Measurements from ENCODE around the gene FBXO42.

Gene FBXO42

DNA sequence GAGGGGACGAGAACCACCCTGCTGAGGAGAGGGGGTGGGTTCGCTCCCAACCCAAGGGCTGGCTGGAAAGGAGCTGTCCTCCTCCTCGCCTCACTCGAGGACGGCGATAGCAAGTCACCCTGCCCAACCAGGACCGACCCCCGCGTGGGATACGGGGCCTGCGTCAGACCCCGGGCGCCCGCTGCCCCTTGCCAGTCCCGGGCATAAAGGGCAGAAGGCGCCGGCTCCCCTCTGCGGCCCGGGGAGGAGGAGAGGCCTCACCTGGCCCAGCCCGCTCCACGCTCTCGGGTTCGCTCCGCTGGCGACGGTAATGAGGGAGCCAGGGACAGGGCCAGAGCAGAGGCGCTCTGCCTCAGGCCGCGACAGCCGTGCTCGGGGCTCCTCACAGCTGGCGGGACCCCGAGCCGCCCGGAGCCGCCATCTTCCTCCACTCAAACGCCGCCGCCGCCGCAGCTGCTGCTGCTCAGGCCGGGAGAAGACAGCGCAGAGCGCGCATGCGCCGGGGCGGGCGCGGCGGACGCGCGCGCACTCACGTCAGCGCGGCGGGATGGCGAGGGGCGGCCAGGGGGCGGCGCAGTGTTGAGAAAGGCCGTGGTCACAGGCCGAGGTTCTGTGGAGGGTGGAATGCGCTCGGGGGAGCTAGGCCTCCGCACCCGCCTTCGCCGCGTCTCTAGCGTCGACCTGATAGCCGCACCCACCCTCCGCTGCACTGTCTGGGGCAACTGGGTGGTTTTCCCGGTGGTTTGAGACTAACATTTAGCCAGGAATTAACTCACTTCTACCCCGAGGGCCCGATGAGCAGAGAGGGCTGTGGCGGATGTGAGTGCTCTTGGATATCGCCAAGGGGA, at the start of gene FBXO42:
Gene FBXO42, minus strand, starts transcription at position 487 of the 848 bp plus-strand sequence. CDS start 37,062 bp downstream, outside the sequence.
- peak; percentile 79 to 87 (median 85) for DNase-seq (ENCODE audit: low read depth in 3 of 3)

DNA sequence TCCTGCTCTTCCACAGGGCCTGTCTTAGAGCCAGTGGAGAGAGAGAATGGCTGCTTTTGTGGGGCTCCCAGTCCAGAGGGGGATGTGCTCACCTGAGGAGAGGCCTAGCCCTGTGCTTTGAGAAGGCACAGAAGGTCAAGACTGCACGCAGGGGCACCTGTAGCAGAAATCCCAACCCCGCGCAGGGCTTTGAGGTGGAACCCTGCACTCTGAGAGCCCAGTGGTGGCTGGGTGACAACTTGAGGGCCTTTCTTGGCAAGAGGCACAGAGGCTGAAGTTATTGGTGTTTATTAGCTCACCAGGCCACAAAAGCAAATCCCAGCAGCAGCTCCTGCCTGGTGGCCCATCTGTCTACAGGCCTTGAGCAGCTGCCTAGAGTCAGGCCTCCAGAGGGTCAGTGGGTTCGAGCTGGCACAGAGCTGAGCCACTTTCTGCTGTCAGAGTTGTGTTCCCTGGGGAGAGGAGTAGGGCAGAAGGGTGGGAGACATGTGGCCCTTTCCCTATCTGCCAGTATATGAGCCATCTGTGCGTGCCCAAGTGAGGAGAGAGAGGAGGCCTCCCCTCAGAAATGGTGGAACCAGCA, 46.2 kb upstream of the FBXO42 start:
- DNase-seq (ENCODE audit: low read depth in 3 of 3), result no peak

GRCh38 chr1:16397120-16397519, 44.8 kb upstream of the FBXO42 start:
- no peak for DNase-seq (ENCODE audit: low read depth in 3 of 3)

- no peak for DNase-seq (ENCODE audit: low read depth in 3 of 3)
These were observed 44.3 kb upstream of the FBXO42 start for GRCh38 chr1:16396591-16396990.

DNA sequence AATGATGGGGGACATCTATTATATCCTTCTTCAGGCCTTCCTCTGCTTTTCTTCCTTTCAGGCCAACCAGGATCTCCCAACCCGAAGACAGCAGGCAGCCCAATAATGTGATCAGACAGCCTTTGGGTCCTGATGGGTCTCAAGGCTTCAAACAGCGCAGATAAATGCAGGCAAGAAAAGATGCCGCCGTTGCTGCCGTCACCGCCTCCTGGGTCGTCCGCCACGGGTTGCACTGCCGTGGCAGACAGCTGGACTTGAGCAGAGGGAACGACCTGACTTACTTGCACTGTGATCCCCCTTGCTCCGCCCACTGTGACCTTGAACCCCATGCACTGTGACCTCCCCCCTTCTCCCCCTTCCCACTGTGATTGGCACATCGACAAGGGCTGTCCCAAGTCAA, 42.7 kb upstream of the FBXO42 start:
- no peak for DNase-seq (ENCODE audit: low read depth in 3 of 3)

- DNase-seq (ENCODE audit: low read depth in 3 of 3), result no peak
These were observed 41.6 kb upstream of the FBXO42 start for GRCh38 chr1:16393570-16394521.

GRCh38 chr1:16392740-16393569, 40.7 kb upstream of the FBXO42 start:
- no peak for DNase-seq (ENCODE audit: low read depth in 3 of 3)

DNA sequence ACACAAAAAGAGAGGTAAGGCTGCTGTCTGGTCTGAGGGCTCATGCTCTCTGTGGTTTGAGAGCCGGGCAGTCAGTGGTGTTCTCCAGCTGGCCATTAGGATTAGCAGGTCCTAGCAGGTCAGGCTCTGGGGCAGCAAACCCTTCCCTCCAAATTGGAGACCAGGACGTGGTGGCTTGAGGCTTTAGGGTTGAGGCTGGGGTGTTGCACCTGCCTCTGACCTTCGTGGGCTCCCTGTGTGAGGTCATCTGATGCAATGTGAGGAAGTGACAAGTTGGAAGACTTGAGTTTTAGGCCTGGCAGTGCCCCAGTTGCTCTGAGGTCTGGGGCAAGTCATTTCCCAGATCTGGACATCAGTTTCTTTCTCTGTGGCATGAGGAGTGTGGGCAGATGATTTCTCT, 39.1 kb upstream of the FBXO42 start:
- no peak for DNase-seq (ENCODE audit: low read depth in 3 of 3)

- no peak for DNase-seq (ENCODE audit: low read depth in 3 of 3)
These were observed 35.2 kb upstream of the FBXO42 start for GRCh38 chr1:16387201-16388188.

DNA sequence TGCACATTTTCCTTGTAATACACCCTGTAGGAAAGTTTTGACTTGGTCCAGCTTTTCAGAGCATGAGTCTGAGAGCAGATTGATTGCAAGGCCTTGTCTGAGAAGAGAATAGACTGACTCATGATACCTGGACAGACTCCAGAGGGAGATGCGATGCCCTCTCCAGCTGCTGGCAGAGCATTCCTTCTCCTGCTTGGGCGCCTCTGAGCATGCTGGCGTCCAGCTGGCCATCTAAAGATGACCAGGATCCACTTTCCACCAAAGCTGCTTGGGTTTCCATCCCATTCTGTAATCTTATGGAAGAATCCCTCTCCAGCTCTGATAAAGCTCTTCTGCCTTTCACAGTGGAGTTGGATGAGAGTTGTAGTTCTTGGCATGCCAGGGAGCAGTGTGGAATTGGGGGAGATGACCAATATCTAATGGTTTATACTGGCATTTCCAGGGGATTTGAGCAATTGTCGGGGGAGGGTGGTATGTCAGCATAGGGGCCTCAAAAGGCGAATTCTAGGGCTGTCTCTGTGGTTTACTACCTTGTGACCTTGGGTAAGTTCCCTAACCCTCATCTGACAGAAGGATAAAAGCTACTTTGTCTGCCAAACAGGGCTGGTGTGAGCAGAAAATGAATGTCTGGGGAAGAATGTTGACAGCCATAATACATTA, 34.3 kb upstream of the FBXO42 start:
- no peak for DNase-seq (ENCODE audit: low read depth in 3 of 3)

DNA sequence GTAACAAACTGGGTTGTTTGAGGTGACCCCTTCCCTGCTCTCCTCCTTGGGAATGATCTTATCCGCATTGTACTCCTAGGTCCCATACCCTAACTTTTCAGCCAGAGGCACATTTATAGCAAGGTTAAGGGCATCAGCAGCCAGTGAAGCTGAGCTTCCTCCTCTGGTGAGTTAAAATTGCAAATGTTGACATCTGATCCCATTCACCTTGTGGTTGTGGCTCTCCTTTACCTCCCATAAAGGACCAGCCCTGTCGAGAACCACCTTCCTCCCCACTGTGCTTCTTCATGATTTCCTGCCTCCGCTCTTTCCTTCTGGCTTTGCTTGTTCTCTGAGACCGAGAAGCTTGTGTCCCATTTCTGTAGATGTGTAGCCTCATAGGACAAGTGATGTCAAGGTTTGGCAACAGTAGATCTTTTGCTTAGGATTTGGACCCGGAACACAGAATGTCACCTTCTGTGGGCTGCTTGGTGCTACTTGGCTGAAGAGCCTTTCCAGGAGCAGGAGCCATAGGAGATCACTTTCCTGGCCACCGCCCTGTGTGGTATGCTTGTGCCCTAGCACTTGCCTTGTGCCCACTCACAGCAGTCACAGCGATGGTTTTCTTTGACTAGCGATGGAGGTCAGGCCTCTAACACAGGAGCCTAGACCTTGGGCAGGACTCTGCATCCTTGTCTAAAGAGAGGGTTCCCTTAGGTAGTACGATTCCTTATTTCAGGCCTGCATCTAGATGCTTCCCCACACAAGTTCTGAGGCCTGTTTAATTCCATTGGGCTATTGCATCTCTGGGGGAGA, 33.6 kb upstream of the FBXO42 start:
- DNase-seq (ENCODE audit: low read depth in 3 of 3), result no peak

GRCh38 chr1:16383888-16384287, 31.6 kb upstream of the FBXO42 start:
- DNase-seq (ENCODE audit: low read depth in 3 of 3), result no peak

DNA sequence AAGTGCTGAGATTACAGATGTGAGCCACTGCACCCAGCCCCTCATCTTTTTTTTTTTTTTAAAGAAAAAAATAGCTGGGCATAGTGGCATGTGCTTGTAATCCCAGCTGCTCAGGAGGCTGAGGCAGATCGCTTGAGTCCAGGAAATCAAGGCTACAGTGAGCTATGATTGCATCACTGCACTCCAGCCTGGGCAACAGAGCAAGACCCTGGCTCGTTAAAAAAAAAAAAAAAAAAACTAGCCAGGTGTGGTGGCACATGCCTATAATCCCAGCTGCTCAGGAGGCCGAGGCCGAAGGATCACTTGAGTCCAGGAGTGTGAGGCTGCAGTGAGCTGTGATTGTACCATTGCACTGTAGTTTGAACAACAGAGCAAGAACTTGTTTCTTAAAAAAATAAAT, 28.6 kb upstream of the FBXO42 start:
- no peak for DNase-seq (ENCODE audit: low read depth in 3 of 3)

- DNase-seq (ENCODE audit: low read depth in 3 of 3), result no peak
These were observed 26.2 kb upstream of the FBXO42 start for GRCh38 chr1:16378443-16378842.

GRCh38 chr1:16376971-16377370, 24.7 kb upstream of the FBXO42 start:
- DNase-seq (ENCODE audit: low read depth in 3 of 3), result no peak

- no peak for DNase-seq (ENCODE audit: low read depth in 3 of 3)
These were observed 23.5 kb upstream of the FBXO42 start for GRCh38 chr1:16375521-16376340.

GRCh38 chr1:16374266-16374665, 22.0 kb upstream of the FBXO42 start:
- DNase-seq (ENCODE audit: low read depth in 3 of 3), result no peak

All from stimulated activated CD4-positive, alpha-beta T cell treated with anti-CD3 and anti-CD28 coated beads, TNF-alpha, amount 100 ng/mL, for 48 hours (primary cell).